Fibroblast of lung (primary cell): Measurements from ENCODE around the gene CTDSPL.

ENCODE experiments used
- EZH2 ChIP-seq: IDR thresholded peaks from 2 replicates; pipeline ENCODE4 v1.5.1; 2012; ENCODE audit warnings: low read length, control low read depth, mild to moderate bottlenecking; ENCODE audit errors: missing control alignments
- TF ChIP-seq, protein P1 (sequence below), 2 donors: IDR thresholded peaks in 1 of 2; conservative IDR thresholded peaks in 1 of 2; 1 replicate in 1 of 2; 2 replicates in 1 of 2; pipeline ENCODE4 v1.5.1; 2011 to 2012; ENCODE audit warnings: low read length in 2 of 2, control low read depth in 1 of 2, inconsistent platforms in 1 of 2, low read depth in 1 of 2, mild to moderate bottlenecking in 1 of 2

DNA sequence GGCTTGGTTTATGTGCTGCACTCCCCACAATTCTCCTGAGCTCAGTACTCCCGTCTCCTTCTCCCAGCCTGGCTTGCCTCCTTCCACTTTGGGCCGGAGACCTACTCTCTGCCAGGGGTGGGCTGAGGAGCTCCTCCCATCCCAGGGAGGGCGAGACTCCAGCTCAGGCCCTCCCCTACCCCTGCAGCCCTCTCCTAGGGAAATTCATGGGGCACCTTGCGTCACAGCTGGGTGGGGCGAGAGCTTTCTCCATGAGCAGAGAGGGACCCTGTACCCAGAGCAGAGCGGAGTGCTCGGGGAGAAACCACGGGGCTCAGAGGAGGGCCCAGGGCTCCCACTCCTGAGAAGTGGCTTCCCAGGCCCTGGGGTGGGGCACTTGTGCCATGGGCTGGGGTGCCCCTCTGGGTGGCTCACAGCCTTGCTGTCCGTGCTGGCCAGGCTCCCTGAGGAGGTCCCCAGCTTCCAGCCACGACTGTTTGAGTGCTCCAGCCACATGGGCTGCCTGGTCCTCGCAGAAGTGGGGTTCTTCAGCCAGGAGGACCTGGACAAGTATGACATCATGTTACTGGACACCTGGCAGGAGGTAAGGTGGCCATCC, 142.2 kb downstream of the CTDSPL start:
- TF ChIP-seq, protein P1, sequence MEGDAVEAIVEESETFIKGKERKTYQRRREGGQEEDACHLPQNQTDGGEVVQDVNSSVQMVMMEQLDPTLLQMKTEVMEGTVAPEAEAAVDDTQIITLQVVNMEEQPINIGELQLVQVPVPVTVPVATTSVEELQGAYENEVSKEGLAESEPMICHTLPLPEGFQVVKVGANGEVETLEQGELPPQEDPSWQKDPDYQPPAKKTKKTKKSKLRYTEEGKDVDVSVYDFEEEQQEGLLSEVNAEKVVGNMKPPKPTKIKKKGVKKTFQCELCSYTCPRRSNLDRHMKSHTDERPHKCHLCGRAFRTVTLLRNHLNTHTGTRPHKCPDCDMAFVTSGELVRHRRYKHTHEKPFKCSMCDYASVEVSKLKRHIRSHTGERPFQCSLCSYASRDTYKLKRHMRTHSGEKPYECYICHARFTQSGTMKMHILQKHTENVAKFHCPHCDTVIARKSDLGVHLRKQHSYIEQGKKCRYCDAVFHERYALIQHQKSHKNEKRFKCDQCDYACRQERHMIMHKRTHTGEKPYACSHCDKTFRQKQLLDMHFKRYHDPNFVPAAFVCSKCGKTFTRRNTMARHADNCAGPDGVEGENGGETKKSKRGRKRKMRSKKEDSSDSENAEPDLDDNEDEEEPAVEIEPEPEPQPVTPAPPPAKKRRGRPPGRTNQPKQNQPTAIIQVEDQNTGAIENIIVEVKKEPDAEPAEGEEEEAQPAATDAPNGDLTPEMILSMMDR (conservative IDR thresholded peaks at IDR 0.05 in 1 of 2, IDR thresholded peaks at IDR 0.05 in 1 of 2; ENCODE audit: low read depth in 1 of 2, low read length in 2 of 2), result no peak
- TF ChIP-seq EZH2, result no peak
